ELF-1 (cell line): ENCODE data around the gene BRINP3.

ENCODE experiments used
- DNase-seq: peaks from one replicate; pipeline ENCODE4 v3.0.0-alpha.2; 2016; ENCODE audit warnings: low read depth, low spot score

BRINP3 gene

DNA sequence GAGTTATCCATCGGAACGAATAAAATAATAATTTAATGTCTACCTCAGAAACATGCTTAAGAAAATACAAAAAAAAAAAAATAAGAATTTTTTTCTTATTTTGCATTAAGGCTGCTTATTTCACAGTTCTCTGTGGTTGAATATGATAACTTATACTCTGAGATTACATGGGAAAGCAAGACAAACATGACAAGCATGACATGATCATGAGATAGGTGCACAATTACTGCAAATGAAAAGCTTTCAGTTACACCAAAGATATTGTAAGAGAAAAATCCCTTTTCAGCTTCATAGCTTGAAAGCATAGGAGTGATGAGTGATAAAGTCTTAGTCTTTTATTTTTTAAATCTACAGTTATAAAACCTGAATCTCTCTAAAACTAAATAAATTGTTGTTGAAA lies 154.1 kb downstream of the BRINP3 start:
- DNase-seq = no peak

DNA sequence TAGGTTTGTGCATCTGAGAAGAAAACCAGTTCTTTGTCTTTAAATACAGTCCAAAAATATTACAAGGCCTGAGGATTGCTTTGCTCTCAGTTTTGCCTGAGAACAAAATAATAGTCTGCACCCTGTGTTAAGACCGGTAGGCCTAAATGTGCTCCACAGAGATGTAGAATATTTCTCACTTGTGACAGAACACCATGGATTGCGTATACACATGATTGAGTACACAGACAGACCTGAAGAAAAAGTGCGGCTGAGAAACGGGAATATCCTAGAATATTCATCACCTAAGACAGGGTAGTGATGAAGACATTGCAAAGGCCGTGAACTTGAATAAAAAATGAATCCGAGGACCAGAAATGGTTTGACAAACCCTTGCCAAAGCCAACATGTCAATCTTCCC lies 155.4 kb downstream of the BRINP3 start:
- no peak for DNase-seq

DNA sequence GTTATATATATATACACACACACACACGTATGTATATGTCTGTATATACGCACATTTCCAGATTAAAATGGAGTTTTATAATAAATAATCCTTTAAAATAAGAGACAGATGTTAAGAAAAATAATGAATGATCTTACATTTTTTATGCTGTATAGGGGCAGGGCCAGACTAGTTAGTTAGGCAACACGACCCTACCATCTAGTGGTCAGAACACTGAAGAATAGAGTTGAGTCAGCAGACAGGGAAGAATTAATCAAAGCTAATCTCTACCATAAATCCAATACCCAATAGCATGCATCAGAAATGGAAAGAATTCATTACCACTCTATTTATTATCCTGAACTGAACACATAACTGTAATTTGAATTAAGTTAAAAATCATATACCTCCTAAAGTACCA lies 156.7 kb downstream of the BRINP3 start:
- no peak for DNase-seq

DNA sequence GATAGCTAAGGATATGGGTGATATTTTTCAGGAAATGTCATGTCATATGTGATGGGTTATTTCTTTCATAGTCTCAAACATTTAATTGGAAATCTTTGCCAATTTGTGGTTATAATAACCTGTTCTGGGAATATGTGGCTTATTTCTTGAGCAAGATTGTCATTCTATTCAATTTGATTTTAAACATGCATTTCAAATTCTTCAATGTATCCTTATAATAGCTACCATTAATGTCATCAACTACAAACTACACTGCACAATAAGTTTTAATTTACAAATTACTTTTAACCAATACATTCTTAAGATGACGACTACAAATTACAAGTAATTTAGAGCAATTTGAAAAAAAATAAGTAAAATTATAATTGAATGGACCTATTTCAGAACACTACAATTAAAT lies 164.9 kb downstream of the BRINP3 start:
- DNase-seq = no peak

DNA sequence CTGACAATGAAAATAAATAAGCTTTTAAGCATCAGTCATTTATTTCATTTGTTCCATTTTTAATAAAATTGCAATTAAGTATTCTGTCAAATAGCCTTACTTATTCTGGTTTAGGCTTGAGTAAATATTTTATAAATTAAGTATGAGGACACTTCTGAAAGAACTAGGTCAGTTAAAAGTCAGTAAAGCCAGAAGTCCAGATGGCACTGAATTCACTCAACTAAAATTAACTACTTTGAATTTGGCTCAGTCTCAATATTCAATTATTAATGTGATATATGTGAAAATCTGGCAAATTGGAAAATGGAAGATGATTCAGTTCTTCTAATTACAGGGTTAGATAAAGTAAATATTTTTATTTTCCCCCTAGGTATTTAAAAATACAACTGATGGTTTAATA lies 174.2 kb downstream of the BRINP3 start:
- no peak for DNase-seq

DNA sequence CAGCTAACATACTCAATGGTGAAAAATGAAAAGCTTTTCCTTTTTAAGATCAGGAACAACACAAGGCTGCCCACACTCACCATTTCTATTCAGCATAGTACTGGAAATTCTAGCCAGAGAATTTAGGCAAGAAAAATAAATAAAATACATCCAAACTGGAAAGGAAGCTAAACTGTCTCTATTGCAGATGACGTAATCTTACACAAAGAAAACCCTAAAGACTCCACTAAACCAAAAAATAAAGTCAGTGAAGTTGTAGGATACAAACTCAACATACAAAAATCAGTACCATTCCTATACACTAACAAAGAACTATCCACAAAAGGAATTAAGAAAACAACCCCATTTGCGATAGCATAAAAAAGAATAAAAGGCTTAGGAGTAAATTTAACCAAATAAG lies 181.2 kb downstream of the BRINP3 start:
- DNase-seq = no peak

DNA sequence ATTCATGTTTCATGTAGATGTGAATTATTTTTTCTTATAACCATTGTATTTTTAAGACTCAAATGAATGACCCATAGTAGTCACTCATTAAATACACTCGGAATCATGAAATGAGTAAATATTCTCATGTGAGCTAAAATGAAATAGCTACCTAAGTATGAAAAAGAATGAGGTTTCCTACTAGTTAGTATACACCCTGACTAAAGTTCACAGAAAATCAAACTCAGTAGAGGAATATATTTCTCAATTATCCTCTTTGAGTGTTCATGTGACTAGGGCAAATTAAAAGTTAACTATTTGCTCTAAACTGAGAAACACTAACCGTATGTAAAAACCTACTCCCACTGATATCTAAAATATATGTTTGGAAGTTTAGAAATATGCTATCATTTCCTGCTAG lies 187.8 kb downstream of the BRINP3 start:
- DNase-seq = no peak

DNA sequence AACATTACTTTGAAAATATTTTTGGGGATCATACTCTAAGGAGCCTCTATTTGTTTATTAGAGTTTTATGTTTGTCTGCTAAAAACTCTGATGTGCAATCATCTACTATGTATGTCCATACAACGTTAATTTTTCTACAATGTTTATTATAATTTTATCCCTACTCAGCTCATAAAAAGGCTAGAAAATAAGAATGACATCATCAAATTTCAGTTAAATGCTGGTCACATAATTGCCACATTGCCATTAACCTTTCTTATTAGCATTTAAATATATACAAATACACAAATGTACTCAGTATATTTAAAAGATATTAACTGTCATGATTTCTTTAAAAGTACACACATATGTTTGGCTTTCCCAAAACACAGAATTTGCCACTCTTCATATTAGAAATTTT lies 191.6 kb downstream of the BRINP3 start:
- no peak for DNase-seq

DNA sequence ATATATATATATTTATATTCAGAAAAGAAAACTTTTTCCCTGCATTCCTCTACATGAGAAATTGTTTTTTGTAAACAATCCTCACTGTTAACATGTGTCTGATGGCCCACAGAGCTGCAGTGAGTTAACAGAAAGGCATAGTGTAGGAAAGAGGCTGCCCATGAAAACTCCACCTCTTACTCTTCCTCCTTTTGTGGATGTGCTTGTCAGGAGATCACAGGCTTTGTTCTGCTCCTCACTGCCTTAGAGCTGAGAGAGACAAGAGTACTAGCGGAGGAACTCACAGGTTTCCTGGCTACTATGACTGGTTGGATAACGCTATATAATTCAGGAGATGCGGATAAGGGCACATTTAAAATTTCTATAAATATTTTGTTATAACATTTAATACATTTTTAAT lies 200.6 kb downstream of the BRINP3 start:
- no peak for DNase-seq

DNA sequence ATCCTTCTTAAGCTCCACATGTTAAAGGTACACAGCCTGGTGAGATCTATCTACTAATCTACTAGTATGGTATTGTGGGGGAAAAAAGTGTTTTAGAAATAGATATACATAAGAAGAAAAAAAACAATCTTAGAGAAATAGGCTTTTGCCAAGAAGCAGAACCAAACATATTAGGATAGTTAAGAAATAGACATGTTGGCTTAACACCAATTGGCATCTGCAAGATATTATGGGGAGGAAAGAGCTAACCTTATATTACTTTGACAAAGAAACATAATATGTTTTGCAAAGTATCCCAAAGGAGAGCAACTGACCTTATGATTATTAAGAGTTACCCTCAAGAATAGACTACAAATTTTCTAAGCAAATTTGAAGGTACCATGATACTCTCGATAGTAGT lies 202.9 kb downstream of the BRINP3 start:
- DNase-seq = no peak

DNA sequence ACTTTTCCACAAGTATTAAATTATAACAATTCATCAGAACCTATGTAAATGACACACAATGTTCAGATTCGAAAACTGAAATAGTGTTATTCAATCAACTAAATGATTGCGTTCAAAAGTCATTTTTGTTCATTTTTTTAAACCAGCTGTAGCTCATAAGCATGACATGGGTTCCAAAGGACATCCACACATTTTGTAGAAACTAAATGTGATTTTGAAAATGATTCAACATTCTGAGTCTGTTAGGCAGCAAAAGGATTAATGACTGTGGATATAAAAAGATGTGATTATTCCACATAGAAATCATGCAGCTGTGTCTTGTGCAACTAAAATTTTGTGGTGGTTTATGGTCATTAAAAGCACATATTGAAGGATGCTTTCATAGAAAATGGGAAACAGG lies 204.5 kb downstream of the BRINP3 start:
- DNase-seq = no peak

DNA sequence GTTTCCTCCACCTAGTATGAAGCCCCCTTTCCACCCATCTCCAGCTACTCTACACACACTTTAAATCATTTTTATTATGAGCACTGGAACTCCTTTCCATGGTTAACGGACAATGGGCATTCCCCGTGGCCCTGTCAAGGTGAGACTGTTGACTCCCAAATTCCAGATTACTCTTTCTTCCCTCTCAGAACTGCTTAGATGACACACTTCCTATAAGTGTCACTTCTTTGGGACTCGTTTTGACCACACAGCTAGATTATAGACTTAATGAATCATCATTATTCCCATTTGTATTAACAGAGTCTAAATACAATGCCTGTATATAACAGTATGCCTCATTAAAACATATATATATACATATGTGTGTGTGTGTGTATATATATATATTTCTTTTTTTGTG lies 215.1 kb downstream of the BRINP3 start:
- no peak for DNase-seq

DNA sequence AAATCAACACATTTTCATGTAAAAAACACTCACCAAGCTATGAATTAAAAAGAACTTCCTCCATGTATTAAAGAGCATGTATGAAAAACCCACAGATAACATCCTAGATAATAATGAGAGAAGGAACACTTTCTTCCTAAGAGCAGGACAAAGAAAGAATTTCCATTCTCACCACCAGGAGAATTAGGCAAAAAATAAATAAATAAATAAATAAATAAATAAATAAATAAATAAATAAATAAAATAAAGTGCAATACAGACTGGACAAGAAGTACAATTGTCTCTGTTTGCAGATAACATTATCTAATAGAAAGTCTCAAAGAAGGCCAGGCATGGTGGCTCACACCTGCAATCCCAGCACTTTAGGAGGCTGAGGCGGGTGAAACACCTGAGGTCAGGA lies 218.2 kb downstream of the BRINP3 start:
- DNase-seq = no peak

DNA sequence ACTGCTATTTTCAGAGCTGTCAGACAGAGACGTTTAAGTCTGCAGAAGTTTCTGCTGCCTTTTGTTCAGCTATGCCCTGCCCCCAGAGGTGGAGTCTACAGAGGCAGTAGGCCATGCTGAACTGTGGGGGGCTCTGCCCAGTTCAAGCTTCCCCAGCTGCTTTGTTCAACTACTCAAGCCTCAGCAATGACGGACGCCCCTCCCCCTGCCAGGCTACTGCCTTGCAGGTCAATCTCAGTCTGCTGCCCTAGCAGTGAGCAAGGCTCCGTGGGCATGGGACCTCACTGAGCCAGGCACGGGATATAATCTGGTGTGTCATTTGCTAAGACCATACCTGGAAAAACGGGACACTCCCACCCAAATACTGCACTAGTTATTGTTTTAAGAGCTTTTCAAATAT lies 219.7 kb downstream of the BRINP3 start:
- no peak for DNase-seq

DNA sequence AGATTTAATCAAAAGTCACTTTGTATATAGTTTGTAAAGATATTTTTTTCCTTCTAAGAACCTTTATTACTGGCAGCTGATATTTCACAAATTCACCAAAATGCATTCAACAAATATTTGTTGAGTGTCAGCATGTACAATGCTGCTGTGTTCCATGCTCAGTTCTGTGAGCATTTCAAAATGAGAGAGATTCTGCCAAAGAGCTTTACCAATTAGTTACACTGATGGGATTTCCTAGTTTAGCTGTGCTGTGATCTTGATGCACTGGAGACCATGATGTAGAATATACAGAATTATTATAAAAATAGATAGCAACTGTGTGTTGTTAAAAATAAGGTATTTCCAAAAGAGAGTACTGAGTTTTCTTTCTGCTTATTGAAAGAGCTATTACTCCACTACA lies 225.6 kb downstream of the BRINP3 start:
- no peak for DNase-seq

DNA sequence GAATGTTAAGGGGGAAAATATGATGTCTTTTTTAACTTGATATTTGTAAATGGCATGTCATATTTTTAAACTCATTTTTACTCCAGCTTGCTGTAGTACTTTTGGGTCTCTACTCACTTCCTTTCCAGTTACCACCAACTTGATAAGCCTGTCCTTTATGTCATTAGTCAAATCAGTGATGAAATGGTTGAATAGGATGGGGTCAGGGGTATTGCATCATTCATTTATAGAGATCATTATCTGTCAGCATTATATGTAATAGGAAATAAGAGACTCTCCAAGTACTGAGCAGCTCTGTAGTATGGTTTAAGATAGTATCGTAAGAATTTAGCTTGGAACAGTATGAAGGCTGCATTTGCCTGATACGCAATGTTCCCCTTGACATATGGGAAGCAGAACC lies 227.3 kb downstream of the BRINP3 start:
- no peak for DNase-seq

DNA sequence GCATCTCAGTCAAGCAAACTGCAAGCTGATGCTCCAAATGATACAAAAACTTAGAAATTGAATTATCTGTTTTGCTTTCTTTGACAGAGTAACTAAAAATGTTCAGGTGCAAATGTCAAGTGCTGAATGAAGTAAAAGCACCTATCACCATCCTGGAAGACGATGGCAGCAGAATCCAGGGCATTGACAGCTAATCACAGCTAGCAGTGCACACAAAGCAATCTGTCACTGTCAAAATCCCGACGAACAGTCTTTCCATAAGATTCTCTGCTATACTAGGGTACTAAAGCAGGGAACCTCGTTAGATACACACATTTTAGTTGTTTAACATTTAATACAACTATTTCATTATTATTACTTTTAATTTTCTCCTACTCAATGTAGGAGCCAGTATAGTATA lies 233.3 kb downstream of the BRINP3 start:
- no peak for DNase-seq

DNA sequence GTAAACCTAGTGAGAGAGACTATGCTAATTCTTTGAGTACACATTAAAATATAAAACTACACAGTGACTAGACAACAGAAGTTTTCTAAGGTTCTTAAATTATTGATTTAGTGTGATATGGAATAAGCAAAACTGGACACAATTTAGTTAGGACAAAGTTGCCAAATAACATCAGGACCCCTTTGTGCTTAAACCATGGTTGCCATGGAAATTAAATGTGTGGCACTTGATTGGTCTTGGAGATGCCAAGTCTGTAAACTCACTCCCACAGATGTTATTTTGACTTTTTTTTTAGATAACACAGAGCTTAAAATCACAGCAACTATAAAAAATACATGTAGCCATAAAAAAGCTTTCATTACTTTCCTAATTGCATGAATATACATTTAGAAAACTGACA lies 234.6 kb downstream of the BRINP3 start:
- no peak for DNase-seq

DNA sequence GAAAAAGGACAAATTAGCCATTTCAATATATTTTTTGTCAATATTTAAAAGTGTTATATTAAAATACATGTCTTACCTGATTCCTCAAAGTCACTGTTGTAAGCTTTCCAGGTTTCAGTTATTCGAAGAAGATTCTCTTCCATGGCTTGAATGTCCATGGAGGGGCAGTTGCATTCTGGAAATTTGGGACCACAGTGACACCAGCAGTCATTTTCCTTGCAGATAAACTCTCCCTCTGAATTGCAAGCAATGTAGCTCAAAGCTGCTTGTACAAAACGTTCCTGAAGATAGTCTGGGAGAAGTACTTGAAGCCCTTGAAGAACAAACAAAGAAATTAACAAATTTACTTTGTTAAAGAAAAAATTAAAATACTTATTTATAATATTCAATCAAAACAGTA lies 251.7 kb downstream of the BRINP3 start:
- DNase-seq = no peak

DNA sequence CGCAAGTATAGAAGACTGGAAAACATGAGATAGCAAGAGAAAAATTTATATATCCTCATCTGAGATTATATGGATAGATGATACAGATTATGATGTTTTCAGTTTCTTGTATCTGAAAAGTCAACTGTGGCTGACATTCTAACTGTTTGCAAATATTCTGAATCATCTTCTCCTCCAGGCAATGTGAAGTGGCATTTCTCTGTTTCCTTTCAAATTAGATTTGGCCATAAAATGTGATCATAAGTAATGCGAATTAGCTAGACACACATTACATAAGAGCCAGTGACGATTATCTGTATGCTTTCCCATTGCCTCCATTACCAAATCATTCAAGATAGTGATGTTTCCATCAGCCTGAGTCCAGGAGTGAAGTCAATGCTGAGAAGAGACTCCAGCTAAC lies 265.2 kb downstream of the BRINP3 start:
- DNase-seq = no peak

DNA sequence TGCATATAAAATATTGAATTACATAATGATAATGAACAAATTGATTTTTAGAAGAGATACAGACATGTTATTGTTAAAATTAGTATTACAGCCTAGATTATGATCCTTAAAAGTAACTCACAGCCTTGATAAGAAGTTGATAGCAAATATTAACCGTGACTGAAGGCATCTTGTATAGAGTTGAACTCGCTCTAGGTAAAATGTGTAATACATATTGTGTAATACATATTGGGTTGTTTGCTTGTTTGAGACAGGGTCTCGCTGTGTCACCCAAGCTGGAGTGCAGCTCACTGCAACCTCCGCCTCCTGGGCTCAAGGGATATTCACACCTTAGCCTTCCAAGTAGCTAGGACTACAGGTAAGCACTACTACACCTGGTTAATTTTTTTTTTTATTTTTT lies 269.9 kb downstream of the BRINP3 start:
- no peak for DNase-seq

DNA sequence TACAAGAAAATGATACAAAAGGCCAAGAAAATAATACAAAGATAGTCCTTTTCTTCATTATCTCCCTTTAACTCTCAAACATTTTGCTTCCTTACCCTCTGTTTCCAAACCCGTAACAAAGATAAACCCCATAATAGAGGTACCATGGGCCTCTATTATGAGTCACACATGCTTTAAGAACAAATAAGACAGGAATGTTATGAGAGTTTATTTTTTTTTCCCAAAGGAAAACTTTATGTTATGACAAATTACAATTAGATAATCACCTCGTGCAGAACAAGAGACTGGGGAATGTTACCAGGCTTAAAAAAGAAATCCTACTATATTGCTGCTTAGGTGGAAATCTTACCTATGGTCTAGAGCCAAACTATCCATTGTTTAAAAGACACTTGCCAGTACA lies 272.0 kb downstream of the BRINP3 start:
- no peak for DNase-seq

DNA sequence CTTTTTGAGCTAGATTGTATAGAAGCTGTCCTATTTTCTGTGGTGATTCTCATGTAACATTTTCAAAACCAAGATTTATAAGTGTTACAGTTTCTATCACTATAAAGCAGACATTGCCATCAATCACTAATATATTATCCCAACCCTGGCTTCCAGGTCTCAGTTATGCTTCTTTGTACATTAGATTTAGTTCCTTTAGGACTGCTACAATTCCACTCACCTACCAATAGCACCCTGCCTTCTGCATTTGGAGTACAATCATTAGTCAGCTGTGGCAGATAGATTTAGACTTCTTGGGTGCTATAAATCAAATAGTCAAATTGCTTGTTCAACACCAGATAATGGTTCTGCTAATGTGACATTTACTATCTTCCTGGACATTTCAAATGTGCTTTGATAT lies 281.6 kb downstream of the BRINP3 start:
- DNase-seq = no peak

DNA sequence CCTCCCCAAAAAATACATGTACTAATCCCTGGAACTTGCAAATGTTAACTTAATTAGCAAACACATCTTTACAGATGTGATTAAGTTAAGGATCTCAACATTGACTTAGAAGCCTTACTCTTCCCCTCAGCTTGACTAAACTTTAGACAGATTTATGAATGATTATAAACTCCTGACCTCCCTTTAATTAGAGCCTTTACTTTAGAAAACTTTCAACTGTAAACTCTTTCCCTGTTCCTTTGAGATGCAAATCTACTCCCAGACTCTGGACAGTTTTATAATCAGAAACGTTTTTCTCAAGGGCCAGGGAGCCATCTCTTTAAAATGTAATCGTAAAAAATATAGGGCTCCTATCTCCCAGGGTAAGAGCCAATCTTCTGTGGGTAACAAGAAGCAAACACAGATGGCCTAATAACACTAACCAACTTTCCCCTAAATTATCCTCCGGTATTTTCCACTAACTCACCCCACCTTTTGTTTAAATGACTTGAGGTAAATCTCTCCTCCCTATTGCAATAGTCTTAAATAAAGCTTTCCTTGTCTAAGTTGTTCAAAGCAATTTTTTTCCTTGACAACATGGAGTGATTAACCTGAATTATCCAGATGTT lies 284.1 kb downstream of the BRINP3 start:
- DNase-seq = no peak

DNA sequence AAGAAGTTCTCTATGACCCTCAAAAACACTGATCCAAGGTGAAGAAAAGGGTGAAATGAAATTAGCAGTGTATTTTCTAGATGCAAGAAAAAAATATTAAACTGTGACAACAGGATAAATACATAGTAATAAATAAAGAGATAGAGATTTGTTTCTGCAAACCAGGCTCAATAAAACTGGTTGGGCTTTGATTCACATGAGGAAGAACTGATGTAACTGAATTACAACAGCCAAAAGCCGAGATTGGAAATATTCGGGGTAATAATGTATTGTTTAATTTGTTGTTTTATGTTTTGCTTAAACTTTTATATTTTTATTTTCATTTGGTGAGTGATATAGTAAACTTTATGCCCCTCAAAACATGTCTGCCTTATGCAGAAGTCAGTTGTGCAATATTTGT lies 285.0 kb downstream of the BRINP3 start:
- DNase-seq = no peak
